Keratinocyte (primary cell): Measurements from ENCODE around the gene HIRA. TPM values are rescaled to one million over a fixed set of nuclear protein-coding genes. Genes with fewer than 3 reads are reported as not detected.

Experiments used
- DNase-seq: peaks from one replicate; pipeline ENCODE4 v3.0.0-alpha.2; 2011; ENCODE audit warnings: low read depth, missing footprints, low spot score
- FAIRE-seq: peaks from 2 replicates; lab custom pipeline; 2011; peaks lifted over from hg19 to GRCh38; lab: Jason Lieb, UNC
- H2AFZ ChIP-seq: 2 replicates; pipeline ENCODE4 v1.6.0; 2012; ENCODE audit warnings: low read length, control low read depth, inconsistent platforms; ENCODE audit not compliant: control insufficient read depth
- H3K27ac ChIP-seq: 2 replicates; pipeline ENCODE4 v1.5.1; 2011; ENCODE audit warnings: low read length; ENCODE audit not compliant: control insufficient read depth, insufficient read depth
- H3K27me3 ChIP-seq: 3 replicates; pipeline ENCODE4 v1.6.0; 2011; ENCODE audit warnings: low read length; ENCODE audit not compliant: control insufficient read depth, insufficient read depth; ENCODE audit errors: extremely low read depth
- H3K36me3 ChIP-seq, 2 experiments: 2 replicates in 1 of 2; 3 replicates in 1 of 2; pipeline ENCODE4 v1.5.1; 2011; ENCODE audit warnings: low read length in 2 of 2, mild to moderate bottlenecking in 1 of 2; ENCODE audit not compliant: control insufficient read depth in 2 of 2, insufficient read depth in 2 of 2; ENCODE audit errors: extremely low read depth in 1 of 2
- H3K4me1 ChIP-seq: 3 replicates; pipeline ENCODE4 v1.5.1; 2011; ENCODE audit warnings: low read length; ENCODE audit not compliant: control insufficient read depth, insufficient read depth; ENCODE audit errors: extremely low read depth
- H3K4me2 ChIP-seq: 3 replicates; pipeline ENCODE4 v1.6.0; 2011; ENCODE audit warnings: low read depth, low read length; ENCODE audit not compliant: control insufficient read depth, insufficient read depth; ENCODE audit errors: extremely low read depth
- H3K4me3 ChIP-seq, 3 experiments: fragments of 200-600 bp in 1 of 3; sonication (generic) in 1 of 3; 2 replicates in 2 of 3; 3 replicates in 1 of 3; pipeline ENCODE4 v1.5.1; 2011 to 2016; ENCODE audit warnings: low read length in 3 of 3, mild to moderate bottlenecking in 3 of 3, control low read depth in 2 of 3, inconsistent platforms in 1 of 3, low read depth in 1 of 3, mixed read lengths in 1 of 3, mixed run types in 1 of 3, moderate library complexity in 1 of 3; ENCODE audit not compliant: control insufficient read depth in 2 of 3, insufficient read depth in 2 of 3; ENCODE audit errors: extremely low read depth in 1 of 3
- H3K79me2 ChIP-seq: 2 replicates; pipeline ENCODE4 v1.6.0; 2012; ENCODE audit warnings: low read length; ENCODE audit not compliant: control insufficient read depth, insufficient read depth
- H3K9ac ChIP-seq: 3 replicates; pipeline ENCODE4 v1.6.0; 2011; ENCODE audit warnings: low read length; ENCODE audit not compliant: control insufficient read depth, insufficient read depth; ENCODE audit errors: extremely low read depth
- H3K9me1 ChIP-seq: 3 replicates; pipeline ENCODE4 v1.6.0; 2011; ENCODE audit warnings: low read length; ENCODE audit not compliant: control insufficient read depth, insufficient read depth; ENCODE audit errors: extremely low read depth
- H3K9me3 ChIP-seq: 2 replicates; pipeline ENCODE4 v1.5.1; 2012; ENCODE audit warnings: low read depth, low read length; ENCODE audit not compliant: control insufficient read depth
- H4K20me1 ChIP-seq: 3 replicates; pipeline ENCODE4 v1.6.0; 2011; ENCODE audit warnings: low read length; ENCODE audit not compliant: control insufficient read depth, insufficient read depth; ENCODE audit errors: extremely low read depth
- CTCF ChIP-seq, 3 experiments: IDR thresholded peaks in 1 of 3; conservative IDR thresholded peaks in 1 of 3; optimal IDR thresholded peaks in 1 of 3; 2 replicates in 2 of 3; 3 replicates in 1 of 3; pipeline versions ENCODE3 to v1.5.1; 2011; ENCODE audit warnings: low read length in 3 of 3, mild to moderate bottlenecking in 3 of 3, moderate library complexity in 2 of 3, control low read depth in 1 of 3, inconsistent platforms in 1 of 3; ENCODE audit not compliant: insufficient read depth in 2 of 3; ENCODE audit errors: extremely low read depth in 1 of 3
- EZH2 ChIP-seq: IDR thresholded peaks from one replicate; pipeline ENCODE4 v1.6.1; 2012; ENCODE audit warnings: inconsistent platforms, mild to moderate bottlenecking, low read length, moderate library complexity
- dilution Hi-C: fragments of 300-500 bp; cut with MboI; formaldehyde crosslinking; loops from one replicate; pipeline ENCODE4 v1.7.0; 2020; ENCODE audit warnings: low sequenced_read_pairs; ENCODE audit not compliant: extremely low pct_ligation_motif_present
- polyA plus RNA-seq, 5 experiments: library from polyadenylated mRNA; depleted of rRNA in 3 of 5; stranded (reverse) in 3 of 5; stranded (forward) in 1 of 5; unstranded in 1 of 5; fragments of >200 nt; gene quantifications; 1 replicate in 1 of 5; 2 replicates in 3 of 5; 3 replicates in 1 of 5; pipeline versions ENCODE4 v1.2.1 to v1.2.3, GENCODE V29; 2011 to 2012; ENCODE audit warnings: missing spikeins in 2 of 5, low read depth in 1 of 5, low replicate concordance in 1 of 5

Gene HIRA
- polyA plus RNA-seq, 1 donor (not counting 4 experiments of a cell fraction or from before 2014, with no cell fraction given): 16.7 TPM

- no peak for DNase-seq
- no peak for TF ChIP-seq CTCF (optimal IDR thresholded peaks at IDR 0.05 in 1 of 3, IDR thresholded peaks at IDR 0.05 in 1 of 3, conservative IDR thresholded peaks at IDR 0.05 in 1 of 3; ENCODE audit: extremely low read depth in 1 of 3, insufficient read depth in 2 of 3, low read length in 3 of 3)
- TF ChIP-seq EZH2: no peak
- Histone ChIP-seq H3K4me2 (no peak overlapping the region), H3K4me1 (no peaks in the 10 kb centered on the region), H3K27me3 (no peaks in the 10 kb centered on the region), H3K27ac (no peak overlapping the region), H2AFZ (no peak overlapping the region), H3K36me3 (peaks cover 45 to 48% of the 10 kb centered on the region in 2 experiments), H3K9me3 (no peaks in the 10 kb centered on the region), H3K9me1 (no peaks in the 10 kb centered on the region), H3K9ac (no peak overlapping the region), H3K79me2 (no peaks in the 10 kb centered on the region), H4K20me1 (no peaks in the 10 kb centered on the region), H3K4me3 (no peak overlapping the region)
- FAIRE-seq: no peak
- dilution Hi-C loops: no loop called here
Observed at GRCh38 chr22:19396934-19397733, 34.4 kb downstream of the HIRA start.

- Histone ChIP-seq H3K4me2 (no peak overlapping the region), H3K27ac (no peak overlapping the region), H3K27me3 (no peaks in the 10 kb centered on the region), H3K9ac (no peak overlapping the region), H3K4me1 (no peaks in the 10 kb centered on the region), H3K4me3 (no peak overlapping the region), H4K20me1 (no peaks in the 10 kb centered on the region), H3K36me3 (peaks cover 45 to 48% of the 10 kb centered on the region in 2 experiments), H2AFZ (no peak overlapping the region), H3K9me3 (no peaks in the 10 kb centered on the region), H3K79me2 (no peaks in the 10 kb centered on the region), H3K9me1 (no peaks in the 10 kb centered on the region)
- dilution Hi-C loops: no loop called here
- TF ChIP-seq EZH2: no peak
- no peak for TF ChIP-seq CTCF (optimal IDR thresholded peaks at IDR 0.05 in 1 of 3, IDR thresholded peaks at IDR 0.05 in 1 of 3, conservative IDR thresholded peaks at IDR 0.05 in 1 of 3; ENCODE audit: extremely low read depth in 1 of 3, insufficient read depth in 2 of 3, low read length in 3 of 3)
- FAIRE-seq (no peak), DNase-seq (no peak)
Observed at GRCh38 chr22:19396561-19396933, 35.0 kb downstream of the HIRA start.
